ENCODE measurements around the gene CAMK2A. TPM values are rescaled to one million over a fixed set of nuclear protein-coding genes. Genes with fewer than 3 reads are reported as not detected.

The CAMK2A gene
- total and polyA plus RNA-seq, 2 of the 4 experiments (the other 2 are of a cell fraction), result 0.18 to 0.19 TPM

GRCh38 chr5:150175536-150175935 lies 114.0 kb downstream of the CAMK2A start:
- H3K18ac ChIP-seq (ENCODE audit: low read depth, low read length), result no peak overlapping the region
- H3K23ac ChIP-seq (ENCODE audit: low read depth, low read length), result no peak overlapping the region
- H2AFZ ChIP-seq (replicated peaks; ENCODE audit: low read length, poor library complexity), result no peak overlapping the region
- H3K56ac ChIP-seq (ENCODE audit: extremely low read depth, insufficient read depth, low read length), result no peak overlapping the region
- H3K27me3 ChIP-seq (ENCODE audit: control insufficient read depth, insufficient read depth, low read length), result peaks cover 9% of the 10 kb centered on the region; the same call in 1 of the 2 replicates
- TF ChIP-seq SMC3 (IDR thresholded peaks at IDR 0.05; ENCODE audit: low read depth, low read length) (peak; percentile 54), MAFK (IDR thresholded peaks at IDR 0.05; ENCODE audit: low read depth, low read length) (no peak), CTCF (conservative IDR thresholded peaks at IDR 0.05; ENCODE audit: low read depth, low read length) (peak; percentile 51), USF2 (IDR thresholded peaks at IDR 0.05; ENCODE audit: low read depth, low read length) (peak; percentile 58; the same call in 1 of the 2 replicates), RAD21 (IDR thresholded peaks at IDR 0.05; ENCODE audit: low read length) (peak; percentile 32), RFX5 (IDR thresholded peaks at IDR 0.05; ENCODE audit: low read depth, low read length) (no peak), NFE2L2 (IDR thresholded peaks at IDR 0.05; ENCODE audit: low read depth, low read length) (no peak)
- peaks cover 10% of the 10 kb centered on the region for H3K4me1 ChIP-seq (ENCODE audit: control insufficient read depth, insufficient read depth, low read length)
- H3K4me3 ChIP-seq (ENCODE audit: insufficient read depth, low read depth, low read length), result no peak overlapping the region
- 0 out of 2 replicates have a peak overlapping the region, but pooled peaks have one; percentile 2 for H4K91ac ChIP-seq (ENCODE audit: insufficient read depth, low read depth, low read length)
- peak overlapping the region; percentile 56 for H3K4ac ChIP-seq (ENCODE audit: low read depth, low read length)
- H2BK15ac ChIP-seq (ENCODE audit: low read depth, low read length), result peak overlapping the region; percentile 36; the same call in 2 of the 3 replicates
- no peak overlapping the region for H3K4me2 ChIP-seq (ENCODE audit: low read depth, low read length)
- no peak overlapping the region for H4K5ac ChIP-seq (ENCODE audit: low read depth, low read length)
- peaks cover 18% of the 10 kb centered on the region for H3K9me1 ChIP-seq (ENCODE audit: insufficient read depth, low read length)
- H3K36me3 ChIP-seq (ENCODE audit: control insufficient read depth, insufficient read depth, low read length), result no peaks in the 10 kb centered on the region
- H4K20me1 ChIP-seq (ENCODE audit: insufficient read depth, low read length), result no peaks in the 10 kb centered on the region
- no peak overlapping the region for H2AK9ac ChIP-seq (replicated peaks; ENCODE audit: low read depth, low read length, poor library complexity)
- no peak overlapping the region for H3K9ac ChIP-seq (ENCODE audit: low read depth, low read length)
- peak overlapping the region; percentile 64 for H2BK120ac ChIP-seq (ENCODE audit: low read depth, low read length)
- H2BK5ac ChIP-seq (ENCODE audit: low read depth, low read length, poor library complexity, severe bottlenecking), result no peak overlapping the region
- ChIA-PET CTCF (interaction anchor here (0.7 to 1.0 kb wide), 3 partner anchors 13 to 118 kb away, joined by 3 read pairs; no protein-coding TSS in a partner anchor), POLR2A (ENCODE audit: unreplicated experiment) (no interaction called here)
- intact Hi-C loops (cut with micrococcal nuclease) (loop anchor here (1.0 kb wide), 1 partner anchor 45 kb away; no protein-coding TSS in a partner anchor), dilution Hi-C loops (cut with HindIII; ENCODE audit: low sequenced_read_pairs, unreplicated experiment) (no loop called here), in situ Hi-C loops (cut with MboI; ENCODE audit: low sequenced_read_pairs) (no loop called here)
- peak; percentile 48; the same call in 1 of the 2 replicates for ATAC-seq (ENCODE audit: low read depth)
- no peaks in the 10 kb centered on the region for H3K79me1 ChIP-seq (ENCODE audit: low read depth in 1 of 2, low read length in 2 of 2)
- no peak overlapping the region for H4K8ac ChIP-seq (ENCODE audit: low read depth in 2 of 2, low read length in 2 of 2)
- H3K9me3 ChIP-seq (ENCODE audit: control insufficient read depth, insufficient read depth, low read length), result no peaks in the 10 kb centered on the region
- WGBS, 2 experiments (ENCODE audit: extremely low coverage in 2 of 2, insufficient read length in 1 of 2), result 100% methylated on average over 2 of the region's 5 CpGs; no CpG with 5 or more reads in 1 of the 2 experiments
- no peak overlapping the region for H3K27ac ChIP-seq (ENCODE audit: insufficient read depth, low read length)
- BruUV-seq (replicated peaks), result no TSS peak
- H2AK5ac ChIP-seq (ENCODE audit: low read depth, low read length), result peak overlapping the region; percentile 59; the same call in 1 of the 2 replicates
- peak; percentile 25 for DNase-seq
- peak overlapping the region; percentile 39 for H2BK20ac ChIP-seq (ENCODE audit: low read depth, low read length)
- no peak overlapping the region for H3K14ac ChIP-seq (replicated peaks; ENCODE audit: low read depth, low read length)

Data from IMR-90 (cell line).